ENCODE results near the gene ATP6V0C.
A peak's percentile ranks its signal among the peaks of the same experiment; 100 is the strongest.

Gene ATP6V0C
- total RNA-seq = 0.09 to 0.30 reads per million in 2 experiments

GRCh38 chr16:2513405-2514332 is at the start of gene ATP6V0C:
ATP6V0C (plus strand) TSS chr16:2513952; CDS start chr16:2514104, 152 bp downstream.
- peak; percentile 85 for DNase-seq (ENCODE audit: low read depth)

DNA sequence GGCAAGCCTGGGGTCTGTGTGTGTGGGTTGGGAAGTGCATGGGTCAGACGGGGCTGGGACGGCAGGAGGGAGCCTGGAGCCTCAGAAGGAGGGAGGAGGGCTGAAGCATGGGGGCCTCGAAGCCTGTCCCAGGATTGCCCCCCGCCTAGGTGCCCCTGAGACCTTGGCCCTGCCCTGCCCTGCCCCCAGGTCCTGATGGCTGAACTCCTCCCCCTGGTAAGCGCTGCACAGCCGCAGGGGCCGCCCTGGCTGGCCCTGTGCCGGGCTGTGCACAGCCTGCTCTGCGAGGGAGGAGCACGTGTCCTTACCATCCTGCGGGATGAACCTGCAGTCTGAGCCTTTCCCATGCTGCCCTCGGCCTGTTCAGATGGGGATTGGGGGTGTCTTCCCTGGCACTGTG is 49.4 kb upstream of the ATP6V0C start:
- no peak for DNase-seq (ENCODE audit: low read depth)

DNA sequence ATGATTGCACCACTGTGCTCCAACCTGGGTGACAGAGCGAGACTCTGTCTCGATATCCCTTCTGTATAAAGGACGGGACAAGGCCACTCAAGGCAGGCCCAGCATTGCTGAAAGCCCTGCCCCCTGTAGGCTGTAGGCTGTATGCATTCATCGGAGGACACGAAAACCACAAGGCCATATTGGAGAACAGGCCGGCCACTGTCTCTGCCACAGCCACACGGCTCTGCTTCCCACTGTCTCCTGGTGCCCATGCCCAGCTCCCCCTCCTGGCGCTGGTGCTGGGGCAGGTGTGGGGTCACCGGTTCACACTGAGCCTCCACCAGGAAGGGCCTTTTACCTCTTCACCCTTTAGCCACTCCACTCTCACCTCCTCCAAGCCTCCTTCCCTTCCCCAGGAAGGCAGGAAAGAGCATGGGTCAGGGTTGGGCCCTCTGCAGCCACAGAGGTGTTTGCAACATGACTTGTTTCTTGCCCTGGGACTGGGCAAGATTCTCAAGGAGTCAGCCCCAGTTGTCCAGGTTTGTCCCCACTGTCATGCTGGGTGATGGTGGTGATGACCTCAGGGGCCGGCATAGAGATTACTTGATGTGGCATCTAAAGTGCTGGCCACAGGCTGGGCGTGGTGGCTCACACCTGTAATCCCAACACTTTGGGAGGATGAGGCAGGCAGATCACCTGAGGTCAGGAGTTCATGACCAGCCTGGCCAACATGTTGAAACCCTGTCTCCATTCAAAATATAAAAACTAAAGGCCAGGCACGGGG is 47.9 kb upstream of the ATP6V0C start:
- DNase-seq (ENCODE audit: low read depth) = no peak

DNA sequence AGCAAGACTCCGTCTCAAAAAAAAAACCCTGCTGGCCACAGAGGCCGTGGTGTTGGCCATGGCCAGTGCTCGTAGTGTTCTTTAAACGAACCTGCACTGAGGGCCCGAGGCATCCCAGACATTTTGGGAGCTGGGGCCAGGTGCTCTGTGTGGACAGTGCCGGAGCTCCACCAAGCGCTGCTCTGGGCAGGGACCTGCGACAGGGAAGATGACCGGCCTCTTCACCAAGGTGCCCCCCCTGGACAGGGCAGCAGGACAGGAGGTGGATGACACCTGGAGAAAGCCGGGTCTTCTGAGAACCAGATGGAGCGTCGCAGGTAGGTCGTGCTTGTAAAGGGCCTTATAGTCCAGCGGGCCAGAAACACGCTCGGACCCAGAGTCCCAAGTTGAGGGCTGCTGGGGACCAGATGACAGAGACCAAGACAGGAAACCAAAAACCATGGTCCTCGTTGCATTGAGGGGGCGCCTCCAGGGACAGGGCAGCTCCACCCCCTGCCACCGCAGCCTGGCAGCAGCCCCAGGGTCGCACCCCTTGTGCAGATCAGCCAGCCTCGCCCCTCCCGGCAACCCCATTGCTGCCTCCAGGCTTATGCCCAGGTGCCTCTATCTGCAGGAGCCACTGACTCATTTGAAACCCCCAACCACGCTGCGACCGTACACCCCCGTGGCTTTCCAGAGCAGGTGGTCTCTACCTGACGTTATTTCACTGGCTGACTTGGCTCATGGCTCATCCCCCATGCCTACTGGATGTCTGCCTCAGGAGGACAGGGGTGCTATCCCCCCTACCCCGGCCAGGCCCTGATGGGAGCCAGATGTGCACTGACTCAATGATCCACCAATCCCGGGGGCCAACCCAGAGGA is 46.9 kb upstream of the ATP6V0C start:
- no peak for DNase-seq (ENCODE audit: low read depth)

DNA sequence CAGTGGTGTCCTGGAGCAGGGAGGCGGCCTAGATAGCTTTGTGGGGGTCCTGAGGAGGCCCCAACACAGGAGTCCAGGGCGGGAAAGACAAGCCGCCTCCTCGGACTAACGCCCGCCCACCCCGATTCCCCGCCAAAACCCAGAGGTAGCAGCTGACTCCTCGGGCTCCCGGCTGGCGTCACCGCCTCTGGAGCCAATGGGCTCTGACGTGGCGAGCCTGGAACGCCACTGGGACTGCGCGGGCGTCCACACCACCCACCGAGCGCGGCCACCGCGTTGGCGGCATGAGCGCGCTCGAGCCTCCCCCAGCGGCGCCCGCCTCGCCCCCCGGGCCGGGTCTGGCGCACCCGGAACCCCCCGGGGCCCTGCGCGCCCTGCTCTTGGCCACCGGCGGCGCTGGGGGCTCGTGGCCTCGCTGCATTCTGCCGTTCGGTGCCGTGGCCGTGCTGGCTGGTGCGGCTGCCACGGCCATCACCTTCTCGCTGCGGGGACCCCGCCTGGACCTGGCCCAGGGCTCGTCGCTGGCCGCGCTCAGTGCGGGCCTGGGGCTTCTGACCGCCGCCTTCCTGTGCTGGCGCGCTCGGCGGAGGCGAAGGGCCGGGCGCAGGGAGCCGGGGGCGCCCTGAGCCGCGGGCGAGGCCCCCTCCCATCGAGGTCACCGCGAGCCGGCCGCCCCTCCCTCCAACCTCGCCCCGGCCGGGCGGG is 46.1 kb upstream of the ATP6V0C start:
- DNase-seq (ENCODE audit: low read depth) = no peak

DNA sequence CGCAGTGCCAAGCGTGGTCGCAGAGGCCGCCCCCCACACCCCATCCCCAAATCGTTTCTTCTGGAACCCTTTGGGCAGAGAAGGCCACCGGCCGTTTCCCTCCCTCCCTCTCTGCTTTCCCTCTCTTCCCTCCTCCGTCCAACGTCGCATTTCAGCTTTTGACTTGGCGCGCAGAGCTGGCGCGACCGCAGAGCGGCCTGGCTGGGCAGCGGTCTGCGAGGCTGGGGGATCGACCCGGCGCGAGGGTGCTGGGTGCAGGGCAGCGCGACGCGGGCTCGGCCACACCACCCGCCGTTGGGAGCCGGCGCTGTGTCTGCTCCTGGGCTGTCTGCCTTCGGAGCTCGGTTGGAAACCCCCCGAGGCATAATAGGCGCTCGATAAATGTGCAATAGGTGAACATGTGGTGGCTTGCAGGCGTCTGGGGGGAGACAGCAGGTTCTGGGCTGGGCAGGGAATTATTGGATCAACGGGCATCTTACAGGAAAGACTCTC is 45.5 kb upstream of the ATP6V0C start:
- no peak for DNase-seq (ENCODE audit: low read depth)

DNA sequence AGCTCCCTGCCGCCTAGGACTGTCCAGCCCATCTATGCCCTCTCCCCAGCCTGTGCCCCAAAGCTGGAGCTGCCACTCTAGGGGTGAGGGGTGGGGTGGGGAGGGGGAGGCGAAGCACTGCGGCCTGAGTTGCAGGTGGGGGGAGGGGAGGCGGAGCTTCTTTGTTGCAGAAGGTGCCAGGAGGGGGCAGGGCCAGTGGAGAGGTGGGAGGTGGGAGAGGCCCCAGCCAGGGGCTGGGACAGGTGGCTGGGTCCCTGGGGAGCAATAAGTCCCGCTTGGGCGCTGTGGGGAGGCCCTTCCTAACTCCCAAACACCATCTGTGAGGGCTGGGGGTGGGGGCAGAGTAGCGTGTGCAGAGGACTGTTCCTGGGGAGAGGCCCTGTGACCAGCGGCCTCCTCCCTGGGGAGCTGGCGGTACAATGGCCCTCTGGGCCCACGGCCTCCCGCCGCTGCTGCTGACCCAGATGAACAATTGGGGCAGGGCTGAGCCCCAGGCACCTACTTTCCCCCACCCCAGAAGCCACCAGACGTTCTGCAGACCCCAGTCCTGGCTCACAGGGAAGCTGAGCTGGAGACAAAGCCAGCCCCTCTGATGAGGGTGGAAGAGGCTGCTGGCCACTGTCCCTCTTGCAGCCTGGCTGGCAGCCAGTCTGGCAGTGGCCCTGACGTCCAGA is 44.9 kb upstream of the ATP6V0C start:
- no peak for DNase-seq (ENCODE audit: low read depth)

- no peak for DNase-seq (ENCODE audit: low read depth)
Observed at GRCh38 chr16:2469399-2470233, 44.1 kb upstream of the ATP6V0C start.

GRCh38 chr16:2470234-2470601 is 43.5 kb upstream of the ATP6V0C start:
- no peak for DNase-seq (ENCODE audit: low read depth)

- DNase-seq (ENCODE audit: low read depth) = no peak
Observed at GRCh38 chr16:2470603-2471015, 43.1 kb upstream of the ATP6V0C start.

DNA sequence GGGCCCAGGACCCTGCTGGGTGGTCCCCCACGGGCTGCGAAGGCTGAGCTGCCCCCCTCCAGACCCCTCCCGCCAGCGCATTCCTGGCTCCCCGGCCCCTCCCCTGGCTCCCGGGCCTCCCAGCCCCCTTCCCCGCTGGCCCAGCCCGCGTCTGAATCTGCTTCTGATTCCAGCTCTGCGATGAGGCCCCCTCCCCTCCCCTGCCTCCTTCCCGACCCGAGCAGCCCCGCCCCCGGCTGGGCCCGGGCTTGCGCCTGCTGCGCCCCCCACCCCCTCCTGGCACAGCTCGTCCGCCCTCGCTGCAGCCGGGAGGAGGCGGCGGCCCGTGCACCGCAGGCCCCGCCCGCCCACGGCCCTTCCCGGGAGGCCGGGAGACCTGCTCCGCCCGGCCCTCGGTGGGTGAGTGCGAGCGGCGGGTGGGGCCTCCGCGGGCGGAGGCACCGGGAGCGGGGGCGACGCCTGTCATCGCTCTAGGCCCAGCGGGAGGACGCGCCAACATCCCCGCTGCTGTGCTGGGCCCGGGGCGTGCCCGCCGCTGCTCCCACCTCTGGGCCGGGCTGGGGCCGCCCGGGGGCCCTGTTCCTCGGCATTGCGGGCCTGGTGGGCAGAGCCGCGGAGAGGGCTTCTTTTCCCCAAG is 42.6 kb upstream of the ATP6V0C start, which contains the start of gene NTN3:
NTN3 (plus strand) TSS at position 282 of the 637 bp plus-strand sequence. CDS start 405 bp downstream, outside the sequence.
- DNase-seq (ENCODE audit: low read depth) = no peak

- no peak for DNase-seq (ENCODE audit: low read depth)
Observed at GRCh38 chr16:2471653-2472487, 41.9 kb upstream of the ATP6V0C start.

DNA sequence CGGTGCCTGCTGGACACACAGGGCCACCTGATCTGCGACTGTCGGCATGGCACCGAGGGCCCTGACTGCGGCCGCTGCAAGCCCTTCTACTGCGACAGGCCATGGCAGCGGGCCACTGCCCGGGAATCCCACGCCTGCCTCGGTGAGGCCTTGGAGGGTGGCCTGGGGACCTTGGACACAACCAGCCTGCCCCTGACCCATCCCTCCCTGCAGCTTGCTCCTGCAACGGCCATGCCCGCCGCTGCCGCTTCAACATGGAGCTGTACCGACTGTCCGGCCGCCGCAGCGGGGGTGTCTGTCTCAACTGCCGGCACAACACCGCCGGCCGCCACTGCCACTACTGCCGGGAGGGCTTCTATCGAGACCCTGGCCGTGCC is 41.3 kb upstream of the ATP6V0C start:
- DNase-seq (ENCODE audit: low read depth) = no peak

DNA sequence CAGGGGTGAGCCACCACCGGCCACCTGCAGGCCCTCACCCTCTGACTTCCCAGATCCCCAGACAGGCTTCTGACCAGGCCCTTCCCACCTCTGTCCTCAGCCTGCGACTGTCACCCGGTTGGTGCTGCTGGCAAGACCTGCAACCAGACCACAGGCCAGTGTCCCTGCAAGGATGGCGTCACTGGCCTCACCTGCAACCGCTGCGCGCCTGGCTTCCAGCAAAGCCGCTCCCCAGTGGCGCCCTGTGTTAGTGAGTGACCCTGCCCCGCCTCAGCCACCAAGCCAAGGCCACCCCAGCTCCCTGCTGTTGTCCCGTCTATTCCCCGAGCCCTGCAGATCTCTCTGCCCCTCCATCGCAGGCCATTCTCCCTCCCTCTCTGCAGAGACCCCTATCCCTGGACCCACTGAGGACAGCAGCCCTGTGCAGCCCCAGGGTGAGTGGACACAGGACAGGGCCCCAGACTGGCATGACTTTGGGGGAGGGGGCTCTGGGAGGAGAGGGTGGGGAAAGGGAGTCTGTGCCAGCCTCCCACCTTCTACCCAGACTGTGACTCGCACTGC is 40.8 kb upstream of the ATP6V0C start:
- no peak for DNase-seq (ENCODE audit: low read depth)

DNA sequence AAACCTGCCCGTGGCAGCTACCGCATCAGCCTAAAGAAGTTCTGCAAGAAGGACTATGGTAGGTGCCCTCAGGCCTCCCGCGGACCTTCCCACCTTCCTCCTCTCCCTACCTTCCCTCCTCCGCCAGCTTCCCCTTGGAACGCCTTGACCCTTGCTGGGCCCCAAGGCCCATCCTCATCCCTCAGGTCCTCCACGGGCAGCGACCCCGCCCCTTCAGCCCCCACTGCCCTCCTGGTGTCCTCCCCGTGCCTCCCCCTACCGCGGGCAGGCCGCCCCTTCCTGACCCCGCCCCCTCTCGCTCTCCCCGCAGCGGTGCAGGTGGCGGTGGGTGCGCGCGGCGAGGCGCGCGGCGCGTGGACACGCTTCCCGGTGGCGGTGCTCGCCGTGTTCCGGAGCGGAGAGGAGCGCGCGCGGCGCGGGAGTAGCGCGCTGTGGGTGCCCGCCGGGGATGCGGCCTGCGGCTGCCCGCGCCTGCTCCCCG is 40.3 kb upstream of the ATP6V0C start:
- no peak for DNase-seq (ENCODE audit: low read depth)

GRCh38 chr16:2473999-2474876 is 39.5 kb upstream of the ATP6V0C start:
- peak; percentile 50 for DNase-seq (ENCODE audit: low read depth)

Data from T follicular helper cell (primary cell).